ENCODE results near the gene CCSER1.

The CCSER1 gene

GRCh38 chr4:90570615-90571014 lies 443.4 kb downstream of the CCSER1 start:
- TF ChIP-seq CTCF (IDR thresholded peaks at IDR 0.05; ENCODE audit: control extremely low read depth, extremely low read depth, low read depth, missing control alignments), result no peak
- CTCF ChIA-PET, result interaction anchor here (1.7 kb wide), 1 partner anchor 10 kb away, joined by 5 read pairs; no protein-coding TSS in a partner anchor
- POLR2A ChIA-PET, result no interaction called here
- no peak for DNase-seq (ENCODE audit: extremely low spot score)

- ChIA-PET POLR2A (no interaction called here), CTCF (no interaction called here)
- TF ChIP-seq CTCF (IDR thresholded peaks at IDR 0.05; ENCODE audit: control extremely low read depth, extremely low read depth, low read depth, missing control alignments), result no peak
- DNase-seq (ENCODE audit: extremely low spot score), result no peak
Observed at GRCh38 chr4:90572996-90573395, 445.8 kb downstream of the CCSER1 start.

- TF ChIP-seq CTCF (IDR thresholded peaks at IDR 0.05; ENCODE audit: control extremely low read depth, extremely low read depth, low read depth, missing control alignments), result no peak
- no peak for DNase-seq (ENCODE audit: extremely low spot score)
- ChIA-PET CTCF (no interaction called here), POLR2A (no interaction called here)
Observed at GRCh38 chr4:90575371-90575770, 448.2 kb downstream of the CCSER1 start.

GRCh38 chr4:90580326-90580725 lies 453.1 kb downstream of the CCSER1 start:
- ChIA-PET POLR2A (no interaction called here), CTCF (interaction anchor here (1.3 kb wide), 1 partner anchor 8 kb away, joined by 3 read pairs; no protein-coding TSS in a partner anchor)
- no peak for TF ChIP-seq CTCF (IDR thresholded peaks at IDR 0.05; ENCODE audit: control extremely low read depth, extremely low read depth, low read depth, missing control alignments)
- no peak for DNase-seq (ENCODE audit: extremely low spot score)

GRCh38 chr4:90582087-90582486 lies 454.9 kb downstream of the CCSER1 start:
- ChIA-PET POLR2A (no interaction called here), CTCF (no interaction called here)
- no peak for DNase-seq (ENCODE audit: extremely low spot score)
- TF ChIP-seq CTCF (IDR thresholded peaks at IDR 0.05; ENCODE audit: control extremely low read depth, extremely low read depth, low read depth, missing control alignments), result no peak

GRCh38 chr4:90584051-90584450 lies 456.9 kb downstream of the CCSER1 start:
- ChIA-PET CTCF (interaction anchor here (1.0 kb wide), 1 partner anchor 20 kb away, joined by 4 read pairs; no protein-coding TSS in a partner anchor), POLR2A (no interaction called here)
- DNase-seq (ENCODE audit: extremely low spot score), result no peak
- TF ChIP-seq CTCF (IDR thresholded peaks at IDR 0.05; ENCODE audit: control extremely low read depth, extremely low read depth, low read depth, missing control alignments), result no peak

GRCh38 chr4:90585961-90586360 lies 458.8 kb downstream of the CCSER1 start:
- no peak for TF ChIP-seq CTCF (IDR thresholded peaks at IDR 0.05; ENCODE audit: control extremely low read depth, extremely low read depth, low read depth, missing control alignments)
- DNase-seq (ENCODE audit: extremely low spot score), result no peak
- POLR2A ChIA-PET, result no interaction called here
- CTCF ChIA-PET, result no interaction called here
